H1 (cell line): ENCODE measurements around the gene SLC9A3.

ENCODE experiments used
- EP300 ChIP-seq, 2 experiments: IDR thresholded peaks; 1 replicate in 1 of 2; 2 replicates in 1 of 2; pipeline ENCODE4 v1.6.1; 2011 to 2012; ENCODE audit warnings: low read depth in 2 of 2, low read length in 2 of 2, mild to moderate bottlenecking in 2 of 2, borderline replicate concordance in 1 of 2, inconsistent platforms in 1 of 2, moderate library complexity in 1 of 2
- JUN ChIP-seq: IDR thresholded peaks from 2 replicates; pipeline ENCODE4 v1.6.1; 2011; ENCODE audit warnings: low read depth, mild to moderate bottlenecking, improper control_type of control experiment, low read length
- PHF8 ChIP-seq: fragments of 200-600 bp; sonication (generic); conservative IDR thresholded peaks from 2 replicates; pipeline ENCODE4 v1.7.1; 2012; ENCODE audit warnings: low read depth, mild to moderate bottlenecking, inconsistent platforms, low read length, moderate library complexity
- POLR2A ChIP-seq, 2 experiments: IDR thresholded peaks; 1 replicate in 1 of 2; 2 replicates in 1 of 2; pipeline ENCODE4 v1.6.1; 2011; ENCODE audit warnings: low read depth in 2 of 2, low read length in 2 of 2, mild to moderate bottlenecking in 2 of 2; ENCODE audit errors: control extremely low read depth in 1 of 2
- POLR2AphosphoS5 ChIP-seq: IDR thresholded peaks from 2 replicates; pipeline ENCODE4 v1.6.1; 2011; ENCODE audit warnings: low read depth, low read length
- RFX5 ChIP-seq: IDR thresholded peaks from 2 replicates; pipeline ENCODE4 v1.6.1; 2011; ENCODE audit warnings: low read depth, low read length, improper control_type of control experiment, borderline replicate concordance
- RXRA ChIP-seq: IDR thresholded peaks from 2 replicates; pipeline ENCODE4 v1.6.1; 2011; ENCODE audit warnings: low read depth, mild to moderate bottlenecking, low read length, moderate library complexity; ENCODE audit not compliant: insufficient read depth
- SRF ChIP-seq: IDR thresholded peaks from 2 replicates; pipeline ENCODE4 v1.6.1; 2011; ENCODE audit warnings: mild to moderate bottlenecking, low read depth, low read length, moderate library complexity
- ZNF274 ChIP-seq: IDR thresholded peaks from 2 replicates; pipeline ENCODE4 v1.7.0; 2012; ENCODE audit warnings: low read length, borderline replicate concordance; ENCODE audit errors: extremely low read depth
- TF ChIP-seq, protein P1 (sequence below), 3 experiments: IDR thresholded peaks; 1 replicate in 2 of 3; 2 replicates in 1 of 3; pipeline versions ENCODE4 v1.5.1 to v1.6.1; 2011; ENCODE audit warnings: low read length in 3 of 3, mild to moderate bottlenecking in 3 of 3, inconsistent platforms in 2 of 3, low read depth in 1 of 3, moderate library complexity in 1 of 3; ENCODE audit not compliant: insufficient read depth in 1 of 3; ENCODE audit errors: control extremely low read depth in 1 of 3
- TF ChIP-seq, protein P2 (sequence below): IDR thresholded peaks from 2 replicates; pipeline ENCODE4 v1.6.1; 2011; ENCODE audit warnings: low read length, improper control_type of control experiment

DNA sequence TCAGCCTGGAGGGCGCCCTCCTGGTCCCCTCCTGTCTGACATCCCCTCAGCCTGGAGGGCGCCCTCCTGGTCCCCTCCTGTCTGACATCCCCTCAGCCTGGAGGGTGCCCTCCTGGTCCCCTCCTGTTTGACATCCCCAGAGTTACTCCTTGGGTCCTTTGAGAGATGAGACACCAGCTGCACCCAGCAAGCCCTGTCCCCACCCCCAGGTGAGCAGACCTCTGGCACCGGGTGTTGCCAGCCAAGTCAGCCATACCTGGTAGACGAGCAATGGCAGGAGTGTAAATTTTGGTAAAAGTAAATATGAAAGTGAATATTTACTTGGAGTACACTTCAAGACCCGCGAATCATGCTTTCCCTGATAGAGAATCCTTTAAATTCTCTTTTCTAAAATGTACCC, 55.8 kb downstream of the SLC9A3 start:
- no peak for TF ChIP-seq PHF8
- TF ChIP-seq POLR2A (IDR thresholded peaks at IDR 0.05; ENCODE audit: control extremely low read depth in 1 of 2, low read depth in 2 of 2, low read length in 2 of 2) = no peak
- no peak for TF ChIP-seq RXRA
- TF ChIP-seq, protein P1, sequence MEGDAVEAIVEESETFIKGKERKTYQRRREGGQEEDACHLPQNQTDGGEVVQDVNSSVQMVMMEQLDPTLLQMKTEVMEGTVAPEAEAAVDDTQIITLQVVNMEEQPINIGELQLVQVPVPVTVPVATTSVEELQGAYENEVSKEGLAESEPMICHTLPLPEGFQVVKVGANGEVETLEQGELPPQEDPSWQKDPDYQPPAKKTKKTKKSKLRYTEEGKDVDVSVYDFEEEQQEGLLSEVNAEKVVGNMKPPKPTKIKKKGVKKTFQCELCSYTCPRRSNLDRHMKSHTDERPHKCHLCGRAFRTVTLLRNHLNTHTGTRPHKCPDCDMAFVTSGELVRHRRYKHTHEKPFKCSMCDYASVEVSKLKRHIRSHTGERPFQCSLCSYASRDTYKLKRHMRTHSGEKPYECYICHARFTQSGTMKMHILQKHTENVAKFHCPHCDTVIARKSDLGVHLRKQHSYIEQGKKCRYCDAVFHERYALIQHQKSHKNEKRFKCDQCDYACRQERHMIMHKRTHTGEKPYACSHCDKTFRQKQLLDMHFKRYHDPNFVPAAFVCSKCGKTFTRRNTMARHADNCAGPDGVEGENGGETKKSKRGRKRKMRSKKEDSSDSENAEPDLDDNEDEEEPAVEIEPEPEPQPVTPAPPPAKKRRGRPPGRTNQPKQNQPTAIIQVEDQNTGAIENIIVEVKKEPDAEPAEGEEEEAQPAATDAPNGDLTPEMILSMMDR (IDR thresholded peaks at IDR 0.05; ENCODE audit: control extremely low read depth in 1 of 3, insufficient read depth in 1 of 3, low read depth in 1 of 3, low read length in 3 of 3) = no peak
- TF ChIP-seq EP300 (IDR thresholded peaks at IDR 0.05; ENCODE audit: borderline replicate concordance in 1 of 2, low read depth in 2 of 2, low read length in 2 of 2) = no peak
- TF ChIP-seq ZNF274 = no peak
- TF ChIP-seq JUN = no peak
- no peak for TF ChIP-seq RFX5
- TF ChIP-seq POLR2AphosphoS5 = no peak
- TF ChIP-seq SRF = no peak
- TF ChIP-seq, protein P2, sequence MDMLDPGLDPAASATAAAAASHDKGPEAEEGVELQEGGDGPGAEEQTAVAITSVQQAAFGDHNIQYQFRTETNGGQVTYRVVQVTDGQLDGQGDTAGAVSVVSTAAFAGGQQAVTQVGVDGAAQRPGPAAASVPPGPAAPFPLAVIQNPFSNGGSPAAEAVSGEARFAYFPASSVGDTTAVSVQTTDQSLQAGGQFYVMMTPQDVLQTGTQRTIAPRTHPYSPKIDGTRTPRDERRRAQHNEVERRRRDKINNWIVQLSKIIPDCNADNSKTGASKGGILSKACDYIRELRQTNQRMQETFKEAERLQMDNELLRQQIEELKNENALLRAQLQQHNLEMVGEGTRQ = no peak
